ENCODE results near the gene SLCO2A1.

The SLCO2A1 gene

DNA sequence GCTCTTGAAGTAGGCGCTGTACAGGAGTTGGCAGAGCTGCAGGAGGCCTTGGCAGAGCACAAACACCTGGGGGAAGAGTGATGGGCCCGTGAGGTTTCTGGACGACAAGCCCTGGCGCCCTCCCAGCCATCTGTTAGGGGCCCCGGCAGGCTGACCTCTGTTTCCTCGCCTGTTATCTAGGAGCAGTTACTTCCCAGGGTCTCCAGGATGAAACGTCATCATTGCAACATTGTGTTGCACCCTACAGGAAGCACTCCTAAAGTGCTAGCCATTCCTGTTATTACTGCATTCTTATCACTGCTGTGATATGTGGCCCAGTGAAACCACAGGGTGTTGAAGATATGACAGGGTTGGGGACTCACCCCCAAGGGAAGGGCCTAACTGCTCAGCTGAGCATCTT lies 50.2 kb downstream of the SLCO2A1 start:
- no peak for ATAC-seq
- TF ChIP-seq RARB (CRISPR knock-in tag; IDR thresholded peaks at IDR 0.05) (no peak), TOX (CRISPR knock-in tag; IDR thresholded peaks at IDR 0.05; ENCODE audit: borderline replicate concordance) (no peak), OSR1 (CRISPR knock-in tag; IDR thresholded peaks at IDR 0.05) (no peak), ESRRG (CRISPR knock-in tag; IDR thresholded peaks at IDR 0.05) (no peak), ZNF70 (CRISPR knock-in tag; IDR thresholded peaks at IDR 0.05) (no peak), ZNF565 (CRISPR knock-in tag; conservative IDR thresholded peaks at IDR 0.05; ENCODE audit: low read depth) (no peak), TCF4 (CRISPR knock-in tag; IDR thresholded peaks at IDR 0.05; ENCODE audit: borderline replicate concordance) (no peak), ZNF8 (CRISPR knock-in tag; IDR thresholded peaks at IDR 0.05) (no peak), ARNTL (CRISPR knock-in tag; IDR thresholded peaks at IDR 0.05; ENCODE audit: borderline replicate concordance, low read depth) (no peak), GLIS3 (CRISPR knock-in tag; IDR thresholded peaks at IDR 0.05) (no peak), PPARA (CRISPR knock-in tag; IDR thresholded peaks at IDR 0.05; ENCODE audit: borderline replicate concordance) (no peak), SNAI2 (CRISPR knock-in tag; IDR thresholded peaks at IDR 0.05) (no peak), ZFP30 (CRISPR knock-in tag; IDR thresholded peaks at IDR 0.05) (no peak), ZC3H10 (CRISPR knock-in tag; IDR thresholded peaks at IDR 0.05) (no peak), ISL1 (CRISPR knock-in tag; IDR thresholded peaks at IDR 0.05) (no peak), CSDC2 (CRISPR knock-in tag; IDR thresholded peaks at IDR 0.05) (no peak)
- TF ChIP-seq, protein P1, sequence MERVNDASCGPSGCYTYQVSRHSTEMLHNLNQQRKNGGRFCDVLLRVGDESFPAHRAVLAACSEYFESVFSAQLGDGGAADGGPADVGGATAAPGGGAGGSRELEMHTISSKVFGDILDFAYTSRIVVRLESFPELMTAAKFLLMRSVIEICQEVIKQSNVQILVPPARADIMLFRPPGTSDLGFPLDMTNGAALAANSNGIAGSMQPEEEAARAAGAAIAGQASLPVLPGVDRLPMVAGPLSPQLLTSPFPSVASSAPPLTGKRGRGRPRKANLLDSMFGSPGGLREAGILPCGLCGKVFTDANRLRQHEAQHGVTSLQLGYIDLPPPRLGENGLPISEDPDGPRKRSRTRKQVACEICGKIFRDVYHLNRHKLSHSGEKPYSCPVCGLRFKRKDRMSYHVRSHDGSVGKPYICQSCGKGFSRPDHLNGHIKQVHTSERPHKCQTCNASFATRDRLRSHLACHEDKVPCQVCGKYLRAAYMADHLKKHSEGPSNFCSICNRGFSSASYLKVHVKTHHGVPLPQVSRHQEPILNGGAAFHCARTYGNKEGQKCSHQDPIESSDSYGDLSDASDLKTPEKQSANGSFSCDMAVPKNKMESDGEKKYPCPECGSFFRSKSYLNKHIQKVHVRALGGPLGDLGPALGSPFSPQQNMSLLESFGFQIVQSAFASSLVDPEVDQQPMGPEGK (CRISPR knock-in tag; IDR thresholded peaks at IDR 0.05; ENCODE audit: borderline replicate concordance): no peak
- TF ChIP-seq, protein P2, sequence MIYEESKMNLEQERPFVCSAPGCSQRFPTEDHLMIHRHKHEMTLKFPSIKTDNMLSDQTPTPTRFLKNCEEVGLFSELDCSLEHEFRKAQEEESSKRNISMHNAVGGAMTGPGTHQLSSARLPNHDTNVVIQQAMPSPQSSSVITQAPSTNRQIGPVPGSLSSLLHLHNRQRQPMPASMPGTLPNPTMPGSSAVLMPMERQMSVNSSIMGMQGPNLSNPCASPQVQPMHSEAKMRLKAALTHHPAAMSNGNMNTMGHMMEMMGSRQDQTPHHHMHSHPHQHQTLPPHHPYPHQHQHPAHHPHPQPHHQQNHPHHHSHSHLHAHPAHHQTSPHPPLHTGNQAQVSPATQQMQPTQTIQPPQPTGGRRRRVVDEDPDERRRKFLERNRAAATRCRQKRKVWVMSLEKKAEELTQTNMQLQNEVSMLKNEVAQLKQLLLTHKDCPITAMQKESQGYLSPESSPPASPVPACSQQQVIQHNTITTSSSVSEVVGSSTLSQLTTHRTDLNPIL (CRISPR knock-in tag; IDR thresholded peaks at IDR 0.05; ENCODE audit: low read depth): no peak
- TF ChIP-seq, protein P3, sequence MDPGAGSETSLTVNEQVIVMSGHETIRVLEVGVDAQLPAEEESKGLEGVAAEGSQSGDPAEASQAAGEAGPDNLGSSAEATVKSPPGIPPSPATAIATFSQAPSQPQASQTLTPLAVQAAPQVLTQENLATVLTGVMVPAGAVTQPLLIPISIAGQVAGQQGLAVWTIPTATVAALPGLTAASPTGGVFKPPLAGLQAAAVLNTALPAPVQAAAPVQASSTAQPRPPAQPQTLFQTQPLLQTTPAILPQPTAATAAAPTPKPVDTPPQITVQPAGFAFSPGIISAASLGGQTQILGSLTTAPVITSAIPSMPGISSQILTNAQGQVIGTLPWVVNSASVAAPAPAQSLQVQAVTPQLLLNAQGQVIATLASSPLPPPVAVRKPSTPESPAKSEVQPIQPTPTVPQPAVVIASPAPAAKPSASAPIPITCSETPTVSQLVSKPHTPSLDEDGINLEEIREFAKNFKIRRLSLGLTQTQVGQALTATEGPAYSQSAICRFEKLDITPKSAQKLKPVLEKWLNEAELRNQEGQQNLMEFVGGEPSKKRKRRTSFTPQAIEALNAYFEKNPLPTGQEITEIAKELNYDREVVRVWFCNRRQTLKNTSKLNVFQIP (CRISPR knock-in tag; IDR thresholded peaks at IDR 0.05; ENCODE audit: borderline replicate concordance, low read depth): no peak
- TF ChIP-seq, protein P4, sequence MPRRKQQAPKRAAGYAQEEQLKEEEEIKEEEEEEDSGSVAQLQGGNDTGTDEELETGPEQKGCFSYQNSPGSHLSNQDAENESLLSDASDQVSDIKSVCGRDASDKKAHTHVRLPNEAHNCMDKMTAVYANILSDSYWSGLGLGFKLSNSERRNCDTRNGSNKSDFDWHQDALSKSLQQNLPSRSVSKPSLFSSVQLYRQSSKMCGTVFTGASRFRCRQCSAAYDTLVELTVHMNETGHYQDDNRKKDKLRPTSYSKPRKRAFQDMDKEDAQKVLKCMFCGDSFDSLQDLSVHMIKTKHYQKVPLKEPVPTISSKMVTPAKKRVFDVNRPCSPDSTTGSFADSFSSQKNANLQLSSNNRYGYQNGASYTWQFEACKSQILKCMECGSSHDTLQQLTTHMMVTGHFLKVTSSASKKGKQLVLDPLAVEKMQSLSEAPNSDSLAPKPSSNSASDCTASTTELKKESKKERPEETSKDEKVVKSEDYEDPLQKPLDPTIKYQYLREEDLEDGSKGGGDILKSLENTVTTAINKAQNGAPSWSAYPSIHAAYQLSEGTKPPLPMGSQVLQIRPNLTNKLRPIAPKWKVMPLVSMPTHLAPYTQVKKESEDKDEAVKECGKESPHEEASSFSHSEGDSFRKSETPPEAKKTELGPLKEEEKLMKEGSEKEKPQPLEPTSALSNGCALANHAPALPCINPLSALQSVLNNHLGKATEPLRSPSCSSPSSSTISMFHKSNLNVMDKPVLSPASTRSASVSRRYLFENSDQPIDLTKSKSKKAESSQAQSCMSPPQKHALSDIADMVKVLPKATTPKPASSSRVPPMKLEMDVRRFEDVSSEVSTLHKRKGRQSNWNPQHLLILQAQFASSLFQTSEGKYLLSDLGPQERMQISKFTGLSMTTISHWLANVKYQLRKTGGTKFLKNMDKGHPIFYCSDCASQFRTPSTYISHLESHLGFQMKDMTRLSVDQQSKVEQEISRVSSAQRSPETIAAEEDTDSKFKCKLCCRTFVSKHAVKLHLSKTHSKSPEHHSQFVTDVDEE (CRISPR knock-in tag; IDR thresholded peaks at IDR 0.05): no peak

DNA sequence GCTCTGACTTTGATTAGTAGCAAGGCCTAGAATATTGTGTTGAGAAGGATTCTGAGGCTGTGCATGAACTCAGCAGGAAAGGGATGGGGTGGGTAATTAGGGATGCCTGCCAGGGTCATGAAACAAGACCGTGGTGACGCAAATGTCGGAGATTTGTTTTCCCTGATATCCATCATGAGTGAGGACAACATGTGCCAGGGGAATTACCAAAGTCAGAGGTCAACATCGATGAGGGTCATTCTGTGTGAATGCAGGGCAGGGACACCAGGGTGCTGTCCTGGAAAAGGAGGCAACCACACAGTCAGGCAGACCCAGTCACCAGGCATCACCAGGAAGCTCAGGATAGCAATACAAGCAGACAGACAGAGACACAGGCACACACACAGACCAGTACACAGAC lies 52.2 kb downstream of the SLCO2A1 start:
- no peak for ATAC-seq
- TF ChIP-seq PPARA (CRISPR knock-in tag; IDR thresholded peaks at IDR 0.05; ENCODE audit: borderline replicate concordance) (no peak), ZFP30 (CRISPR knock-in tag; IDR thresholded peaks at IDR 0.05) (no peak), ISL1 (CRISPR knock-in tag; IDR thresholded peaks at IDR 0.05) (no peak), ZFP3 (CRISPR knock-in tag; IDR thresholded peaks at IDR 0.05) (no peak), CSDC2 (CRISPR knock-in tag; IDR thresholded peaks at IDR 0.05) (no peak), ZNF8 (CRISPR knock-in tag; IDR thresholded peaks at IDR 0.05) (no peak), ESRRG (CRISPR knock-in tag; IDR thresholded peaks at IDR 0.05) (no peak), SNAI2 (CRISPR knock-in tag; IDR thresholded peaks at IDR 0.05) (no peak), ZC3H10 (CRISPR knock-in tag; IDR thresholded peaks at IDR 0.05) (no peak), OSR1 (CRISPR knock-in tag; IDR thresholded peaks at IDR 0.05) (no peak), ARNTL (CRISPR knock-in tag; IDR thresholded peaks at IDR 0.05; ENCODE audit: borderline replicate concordance, low read depth) (no peak), BACH2 (CRISPR knock-in tag; IDR thresholded peaks at IDR 0.05; ENCODE audit: borderline replicate concordance) (no peak), TOX (CRISPR knock-in tag; IDR thresholded peaks at IDR 0.05; ENCODE audit: borderline replicate concordance) (no peak), ZNF565 (CRISPR knock-in tag; conservative IDR thresholded peaks at IDR 0.05; ENCODE audit: low read depth) (no peak), RARB (CRISPR knock-in tag; IDR thresholded peaks at IDR 0.05) (no peak)
- TF ChIP-seq, protein P5, sequence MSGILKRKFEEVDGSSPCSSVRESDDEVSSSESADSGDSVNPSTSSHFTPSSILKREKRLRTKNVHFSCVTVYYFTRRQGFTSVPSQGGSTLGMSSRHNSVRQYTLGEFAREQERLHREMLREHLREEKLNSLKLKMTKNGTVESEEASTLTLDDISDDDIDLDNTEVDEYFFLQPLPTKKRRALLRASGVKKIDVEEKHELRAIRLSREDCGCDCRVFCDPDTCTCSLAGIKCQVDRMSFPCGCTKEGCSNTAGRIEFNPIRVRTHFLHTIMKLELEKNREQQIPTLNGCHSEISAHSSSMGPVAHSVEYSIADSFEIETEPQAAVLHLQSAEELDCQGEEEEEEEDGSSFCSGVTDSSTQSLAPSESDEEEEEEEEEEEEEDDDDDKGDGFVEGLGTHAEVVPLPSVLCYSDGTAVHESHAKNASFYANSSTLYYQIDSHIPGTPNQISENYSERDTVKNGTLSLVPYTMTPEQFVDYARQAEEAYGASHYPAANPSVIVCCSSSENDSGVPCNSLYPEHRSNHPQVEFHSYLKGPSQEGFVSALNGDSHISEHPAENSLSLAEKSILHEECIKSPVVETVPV (CRISPR knock-in tag; IDR thresholded peaks at IDR 0.05): no peak
- TF ChIP-seq, protein P4 (CRISPR knock-in tag; IDR thresholded peaks at IDR 0.05): no peak
- TF ChIP-seq, protein P3 (CRISPR knock-in tag; IDR thresholded peaks at IDR 0.05; ENCODE audit: borderline replicate concordance, low read depth): no peak
- TF ChIP-seq, protein P2 (CRISPR knock-in tag; IDR thresholded peaks at IDR 0.05; ENCODE audit: low read depth): no peak
